Stomach (tissue), 4 donors: ENCODE results near the gene INPP5A.

Experiments used
- CTCF ChIP-seq, 7 experiments: fragments of 450-650 bp in 4 of 7; fragments of 200-600 bp in 3 of 7; sonication (generic) in 3 of 7; IDR thresholded peaks; one replicate each; pipeline ENCODE4 v1.5.1; 2016 to 2019; ENCODE audit warnings: antibody characterized with exemption in 7 of 7, control low read depth in 2 of 7, mild to moderate bottlenecking in 1 of 7
- EP300 ChIP-seq: sonication (generic); formaldehyde crosslinking; IDR thresholded peaks from one replicate; pipeline ENCODE4 v1.6.1; 2017; ENCODE audit warnings: antibody characterized with exemption
- POLR2A ChIP-seq, 4 donors: fragments of 450-650 bp; IDR thresholded peaks; one replicate each; pipeline ENCODE4 v1.6.1; 2016; ENCODE audit warnings: antibody characterized with exemption in 4 of 4, control low read depth in 2 of 4, mild to moderate bottlenecking in 1 of 4, moderate library complexity in 1 of 4
- POLR2AphosphoS5 ChIP-seq, 3 donors: sonication (generic); formaldehyde crosslinking; IDR thresholded peaks; one replicate each; pipeline ENCODE4 v1.6.1; 2016; ENCODE audit warnings: antibody characterized with exemption in 3 of 3

- no peak for TF ChIP-seq CTCF (IDR thresholded peaks at IDR 0.05)
- TF ChIP-seq POLR2A (IDR thresholded peaks at IDR 0.05) = no peak
- no peak for TF ChIP-seq EP300
- TF ChIP-seq POLR2AphosphoS5 (IDR thresholded peaks at IDR 0.05) = no peak
Observed at GRCh38 chr10:132565516-132566209, 28.1 kb downstream of the INPP5A start.
